GM13976 (cell line): ENCODE results near the gene MS4A14.
"Not testable (repeated sequence)": the region's sequence is repeated elsewhere in the genome, so short reads cannot be mapped to it uniquely, and the experiment has no call there.

Experiments
- DNase-seq: peaks from one replicate; pipeline ENCODE4 v3.0.0; 2012; ENCODE audit warnings: low spot score
- in situ Hi-C: fragments of 300-500 bp; cut with MboI; formaldehyde crosslinking; loops from one replicate; pipeline ENCODE4 v1.12.0; 2022; ENCODE audit warnings: low sequenced_read_pairs, mixed read lengths, inconsistent platforms; ENCODE audit not compliant: unreplicated experiment
- TF ChIP-seq, protein P1 (sequence below): IDR thresholded peaks from 2 replicates; pipeline ENCODE4 v1.5.1; 2012; ENCODE audit warnings: borderline replicate concordance, mild to moderate bottlenecking; ENCODE audit not compliant: insufficient read depth; ENCODE audit errors: extremely low read depth, missing control alignments, control extremely low read depth

MS4A14 gene

DNA sequence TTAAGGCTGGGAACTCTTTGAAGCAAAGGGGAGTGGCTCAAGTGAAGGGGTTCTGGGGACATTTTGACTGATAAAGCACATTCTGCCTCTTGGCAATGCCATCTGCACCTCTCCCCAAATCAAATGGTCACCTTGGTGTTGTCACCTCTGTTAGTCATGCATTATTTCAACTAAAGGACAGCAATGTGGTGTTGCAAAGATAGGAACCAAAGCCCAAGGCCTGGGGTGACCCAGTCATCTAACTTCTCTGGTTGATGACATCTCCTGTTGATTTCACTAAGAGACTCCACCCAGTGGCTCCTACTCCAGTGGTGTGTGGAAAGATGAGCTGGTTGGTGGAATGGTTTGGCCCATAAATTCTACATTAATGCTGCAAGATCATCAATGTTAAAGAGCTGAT lies 51.6 kb downstream of the MS4A14 start:
- DNase-seq = no peak
- in situ Hi-C loops = no loop called here
- TF ChIP-seq, protein P1, sequence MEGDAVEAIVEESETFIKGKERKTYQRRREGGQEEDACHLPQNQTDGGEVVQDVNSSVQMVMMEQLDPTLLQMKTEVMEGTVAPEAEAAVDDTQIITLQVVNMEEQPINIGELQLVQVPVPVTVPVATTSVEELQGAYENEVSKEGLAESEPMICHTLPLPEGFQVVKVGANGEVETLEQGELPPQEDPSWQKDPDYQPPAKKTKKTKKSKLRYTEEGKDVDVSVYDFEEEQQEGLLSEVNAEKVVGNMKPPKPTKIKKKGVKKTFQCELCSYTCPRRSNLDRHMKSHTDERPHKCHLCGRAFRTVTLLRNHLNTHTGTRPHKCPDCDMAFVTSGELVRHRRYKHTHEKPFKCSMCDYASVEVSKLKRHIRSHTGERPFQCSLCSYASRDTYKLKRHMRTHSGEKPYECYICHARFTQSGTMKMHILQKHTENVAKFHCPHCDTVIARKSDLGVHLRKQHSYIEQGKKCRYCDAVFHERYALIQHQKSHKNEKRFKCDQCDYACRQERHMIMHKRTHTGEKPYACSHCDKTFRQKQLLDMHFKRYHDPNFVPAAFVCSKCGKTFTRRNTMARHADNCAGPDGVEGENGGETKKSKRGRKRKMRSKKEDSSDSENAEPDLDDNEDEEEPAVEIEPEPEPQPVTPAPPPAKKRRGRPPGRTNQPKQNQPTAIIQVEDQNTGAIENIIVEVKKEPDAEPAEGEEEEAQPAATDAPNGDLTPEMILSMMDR = no peak

DNA sequence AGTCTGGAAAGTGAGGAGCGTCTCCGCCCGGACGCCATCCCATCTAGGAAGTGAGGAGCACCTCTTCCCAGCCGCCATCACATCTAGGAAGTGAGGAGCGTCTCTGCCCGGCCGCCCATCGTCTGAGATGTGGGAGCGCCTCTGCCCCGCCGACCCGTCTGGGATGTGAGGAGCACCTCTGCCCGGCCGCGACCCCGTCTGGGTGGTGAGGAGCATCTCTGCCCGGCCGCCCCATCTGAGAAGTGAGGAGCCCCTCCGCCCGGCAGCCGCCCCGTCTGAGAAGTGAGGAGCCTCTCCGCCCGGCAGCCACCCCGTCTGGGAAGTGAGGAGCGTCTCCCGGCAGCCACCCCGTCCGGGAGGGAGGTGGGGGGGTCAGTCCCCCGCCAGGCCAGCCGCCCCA lies 54.9 kb downstream of the MS4A14 start:
- DNase-seq = not testable (repeated sequence)
- in situ Hi-C loops = loop anchor here (10.0 to 25.0 kb wide), 2 partner anchors 56 to 639 kb away; partner anchors contain the start of genes MRPL16 and MS4A14

DNA sequence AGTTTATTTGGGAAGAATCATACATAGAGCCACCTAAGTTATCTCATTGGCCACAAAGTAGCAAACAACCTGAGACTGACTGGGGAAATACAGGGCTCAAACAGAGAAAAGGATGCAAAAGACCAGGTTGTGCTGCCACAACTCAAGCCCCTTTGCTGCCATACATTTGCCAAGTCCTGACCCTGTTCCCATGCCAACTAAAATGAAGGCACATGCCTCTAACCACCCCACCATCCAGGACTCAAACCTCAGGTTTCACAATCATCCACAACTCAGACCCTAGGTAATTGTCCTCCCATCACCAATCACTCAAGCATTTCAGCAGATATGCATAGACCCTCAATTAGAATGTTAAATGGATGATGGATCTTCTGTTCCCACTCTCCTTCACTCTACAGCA lies 58.0 kb downstream of the MS4A14 start:
- TF ChIP-seq, protein P1 = no peak
- in situ Hi-C loops = loop anchor here (10.0 to 25.0 kb wide), 2 partner anchors 59 to 642 kb away; partner anchors contain the start of genes MRPL16 and MS4A14
- no peak for DNase-seq

DNA sequence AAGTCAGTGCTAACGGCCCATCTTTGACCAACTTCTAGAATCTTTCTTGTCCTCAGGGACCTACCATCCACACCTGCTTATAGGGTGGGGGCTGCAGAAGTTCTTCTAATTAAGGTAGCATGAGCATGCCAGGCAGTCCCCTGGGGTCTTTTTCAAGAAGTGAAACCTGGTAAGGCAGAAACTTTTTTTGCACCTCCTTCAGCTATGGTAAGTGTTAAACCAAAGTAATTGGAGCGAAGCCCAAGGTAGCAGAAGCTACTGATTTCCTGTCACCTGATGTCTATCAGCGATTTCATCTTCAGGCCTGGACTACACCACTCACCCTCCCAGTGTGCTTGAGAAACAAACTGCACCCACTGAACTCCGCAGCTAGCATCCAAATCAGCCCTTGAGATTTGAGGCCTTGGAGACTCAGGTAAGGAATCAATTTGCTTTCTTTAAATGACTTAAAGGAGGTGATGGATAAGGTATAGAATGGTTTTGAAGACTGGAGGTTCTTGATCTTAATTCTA lies 59.3 kb downstream of the MS4A14 start, which contains the start of gene MS4A1:
MS4A1 (plus strand) TSS at position 317 of the 512 bp plus-strand sequence. CDS start 6,528 bp downstream, outside the sequence.
- DNase-seq = peak; percentile 65
- TF ChIP-seq, protein P1 = no peak
- in situ Hi-C loops = loop anchor here (10.0 to 25.0 kb wide), 2 partner anchors 61 to 643 kb away; partner anchors contain the start of genes MRPL16 and MS4A14

DNA sequence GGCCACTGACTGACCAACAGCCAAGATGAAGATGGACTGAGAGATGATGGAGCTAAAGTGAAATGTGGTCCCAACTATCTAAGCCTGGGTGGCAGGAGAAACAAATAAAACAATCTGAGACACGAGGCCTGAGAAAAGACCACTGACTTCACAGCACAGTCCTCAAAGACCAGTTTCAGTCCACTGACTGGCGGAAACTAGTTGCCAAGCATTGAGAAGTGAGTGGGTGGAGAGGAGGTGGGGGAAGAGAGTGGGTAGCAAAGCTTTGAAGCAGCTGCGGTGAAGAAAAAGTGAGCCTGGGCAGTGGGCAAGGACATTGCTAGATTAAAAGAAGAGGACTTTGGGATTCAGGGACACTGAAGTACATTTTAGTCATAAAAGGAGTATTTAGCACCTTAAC lies 61.3 kb downstream of the MS4A14 start:
- peak; percentile 32 for DNase-seq
- in situ Hi-C loops = loop anchor here (10.0 to 25.0 kb wide), 2 partner anchors 63 to 645 kb away; partner anchors contain the start of genes MRPL16 and MS4A14
- TF ChIP-seq, protein P1 = no peak

DNA sequence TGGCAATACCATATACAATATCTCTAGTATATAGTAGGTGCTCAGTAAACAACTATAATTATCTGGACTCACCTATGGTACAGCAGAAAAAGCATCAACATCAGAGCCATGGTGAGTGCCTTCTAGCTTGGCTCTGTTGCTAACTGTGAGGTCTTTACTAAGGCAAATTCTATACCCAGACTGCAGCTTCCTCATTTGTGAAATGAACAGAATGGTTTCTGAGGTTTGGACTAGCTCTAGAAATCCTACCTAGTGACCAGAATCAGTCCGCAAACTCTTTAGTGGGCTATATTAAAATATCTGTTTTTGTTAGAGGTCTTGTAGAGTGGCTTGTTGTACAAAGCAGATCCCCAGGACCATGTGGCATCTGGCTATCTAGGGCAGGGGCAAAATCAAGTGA lies 63.1 kb downstream of the MS4A14 start:
- DNase-seq = no peak
- in situ Hi-C loops = loop anchor here (10.0 to 25.0 kb wide), 2 partner anchors 65 to 647 kb away; partner anchors contain the start of genes MRPL16 and MS4A14
- TF ChIP-seq, protein P1 = no peak
